Mesendoderm (in vitro differentiated cells): Measurements from ENCODE around the gene RTTN.

Experiments
- DNase-seq: peaks from one replicate; pipeline ENCODE4 v3.0.0; 2013
- H2AK5ac ChIP-seq: 2 replicates; pipeline ENCODE4 v1.6.1; 2013; ENCODE audit warnings: low read length, inconsistent platforms
- H2BK120ac ChIP-seq: 2 replicates; pipeline ENCODE4 v1.6.1; 2013; ENCODE audit warnings: low read depth, mild to moderate bottlenecking, low read length, moderate library complexity, mixed read lengths
- H2BK15ac ChIP-seq: replicated peaks from 2 replicates; pipeline ENCODE4 v1.6.1; 2013; ENCODE audit warnings: low read depth, mild to moderate bottlenecking, moderate library complexity
- H2BK5ac ChIP-seq: 2 replicates; pipeline ENCODE4 v1.6.1; 2013; ENCODE audit warnings: low read length, inconsistent platforms
- H3K18ac ChIP-seq: 2 replicates; pipeline ENCODE4 v1.6.1; 2013; ENCODE audit warnings: mild to moderate bottlenecking, low read length, mixed read lengths
- H3K23ac ChIP-seq: one replicate; pipeline ENCODE4 v1.6.1; 2013; ENCODE audit warnings: low read length
- H3K27ac ChIP-seq: 2 replicates; pipeline ENCODE4 v1.5.1; 2013; ENCODE audit warnings: low read depth, mild to moderate bottlenecking, inconsistent platforms, low read length, moderate library complexity
- H3K27me3 ChIP-seq: 2 replicates; pipeline ENCODE4 v1.6.1; 2013; ENCODE audit warnings: low read length, control low read depth, mild to moderate bottlenecking, inconsistent platforms; ENCODE audit not compliant: insufficient read depth, poor library complexity
- H3K36me3 ChIP-seq: 2 replicates; pipeline ENCODE4 v1.6.1; 2013; ENCODE audit warnings: low read length, inconsistent platforms; ENCODE audit not compliant: control insufficient read depth, insufficient read depth
- H3K4ac ChIP-seq: one replicate; pipeline ENCODE4 v1.6.1; 2013; ENCODE audit warnings: low read depth, mild to moderate bottlenecking, low read length, moderate library complexity
- H3K4me1 ChIP-seq: 2 replicates; pipeline ENCODE4 v1.6.1; 2013; ENCODE audit warnings: low read depth, low read length, inconsistent platforms; ENCODE audit not compliant: control insufficient read depth
- H3K4me2 ChIP-seq: 2 replicates; pipeline ENCODE4 v1.6.1; 2013; ENCODE audit warnings: low read length
- H3K4me3 ChIP-seq: 2 replicates; pipeline ENCODE4 v1.5.1; 2013; ENCODE audit warnings: mild to moderate bottlenecking, low read length
- H3K56ac ChIP-seq: one replicate; pipeline ENCODE4 v1.6.1; 2013; ENCODE audit warnings: low read length
- H3K79me1 ChIP-seq: 2 replicates; pipeline ENCODE4 v1.6.1; 2013; ENCODE audit warnings: low read length, inconsistent platforms
- H3K79me2 ChIP-seq: 2 replicates; pipeline ENCODE4 v1.6.1; 2013; ENCODE audit warnings: mild to moderate bottlenecking, low read length; ENCODE audit not compliant: control insufficient read depth, insufficient read depth
- H3K9ac ChIP-seq: 2 replicates; pipeline ENCODE4 v1.6.1; 2013; ENCODE audit warnings: low read length, inconsistent platforms
- H4K5ac ChIP-seq: one replicate; pipeline ENCODE4 v1.6.1; 2013; ENCODE audit warnings: low read length
- H4K8ac ChIP-seq: one replicate; pipeline ENCODE4 v1.6.1; 2013; ENCODE audit warnings: low read depth, mild to moderate bottlenecking, control low read depth, low read length, moderate library complexity
- WGBS: extraction: QIAGEN DNeasy Blood & Tissue Kit; methylation state at CpG from one replicate; pipeline ENCODE4 v1.1.7; 2013; ENCODE audit warnings: low lambda C conversion rate, missing lambda C conversion rate; ENCODE audit not compliant: insufficient coverage; ENCODE audit errors: extremely low coverage; 5-methylcytosine and 5-hydroxymethylcytosine counted together

RTTN gene

DNA sequence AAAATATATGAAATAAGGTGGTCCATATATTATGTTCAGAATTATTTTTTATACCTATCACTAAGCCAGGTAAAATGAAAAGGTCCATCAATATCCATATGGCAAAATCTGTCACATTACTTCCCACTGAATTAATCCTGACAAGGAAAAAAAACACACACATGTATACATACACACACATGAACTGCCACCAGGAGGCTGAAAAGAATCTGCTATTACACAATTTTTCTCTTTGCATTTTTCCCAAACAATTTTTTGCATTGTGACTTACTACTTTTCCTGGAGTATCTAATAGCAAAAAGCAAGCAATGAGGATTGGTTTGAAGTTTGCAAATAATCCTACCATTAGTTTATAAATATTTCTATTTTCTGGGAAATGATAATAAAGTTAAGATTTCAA lies 129.6 kb downstream of the RTTN start:
- Histone ChIP-seq H3K27ac (no peak overlapping the region), H3K27me3 (no peaks in the 10 kb centered on the region), H3K23ac (no peak overlapping the region), H3K18ac (no peak overlapping the region), H4K5ac (no peak overlapping the region), H3K4me1 (no peaks in the 10 kb centered on the region), H2BK5ac (no peak overlapping the region), H3K36me3 (no peaks in the 10 kb centered on the region), H3K56ac (no peak overlapping the region), H3K79me2 (no peaks in the 10 kb centered on the region), H3K9ac (no peak overlapping the region), H3K4me3 (no peak overlapping the region), H3K79me1 (no peaks in the 10 kb centered on the region), H2BK15ac (no peak overlapping the region), H3K4me2 (no peak overlapping the region), H3K4ac (no peak overlapping the region), H4K8ac (no peak overlapping the region), H2BK120ac (no peak overlapping the region), H2AK5ac (no peak overlapping the region)
- DNase-seq = no peak

DNA sequence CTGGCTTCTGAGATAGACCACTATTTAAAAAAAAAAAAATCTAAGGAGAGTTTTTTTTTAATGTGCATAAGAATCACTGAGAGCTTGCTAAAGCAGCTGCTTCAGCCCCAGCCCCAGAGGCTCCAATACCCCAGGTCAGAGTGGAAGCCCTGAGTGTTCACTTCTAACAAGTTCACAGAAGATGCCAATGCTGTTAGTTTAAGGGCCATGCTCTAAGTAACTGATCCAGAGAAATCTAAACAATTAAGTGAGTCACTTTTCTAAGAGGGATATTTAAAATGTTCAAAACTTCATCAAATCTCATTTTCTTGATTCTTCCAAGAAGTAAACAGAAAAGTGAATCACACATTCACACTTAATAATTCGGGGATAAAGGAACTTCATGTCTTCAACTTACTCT lies 131.4 kb downstream of the RTTN start:
- Histone ChIP-seq H4K5ac (no peak overlapping the region), H3K27me3 (no peaks in the 10 kb centered on the region), H2BK15ac (no peak overlapping the region), H3K4me2 (no peak overlapping the region), H3K79me2 (no peaks in the 10 kb centered on the region), H3K79me1 (no peaks in the 10 kb centered on the region), H3K4ac (no peak overlapping the region), H3K56ac (no peak overlapping the region), H2BK120ac (no peak overlapping the region), H3K4me3 (no peak overlapping the region), H3K27ac (no peak overlapping the region), H3K36me3 (no peaks in the 10 kb centered on the region), H3K23ac (no peak overlapping the region), H2BK5ac (no peak overlapping the region), H3K4me1 (no peaks in the 10 kb centered on the region), H4K8ac (no peak overlapping the region), H2AK5ac (no peak overlapping the region), H3K18ac (no peak overlapping the region), H3K9ac (no peak overlapping the region)
- no peak for DNase-seq
- WGBS = no CpG with 5 or more reads among the region's 1 CpG

DNA sequence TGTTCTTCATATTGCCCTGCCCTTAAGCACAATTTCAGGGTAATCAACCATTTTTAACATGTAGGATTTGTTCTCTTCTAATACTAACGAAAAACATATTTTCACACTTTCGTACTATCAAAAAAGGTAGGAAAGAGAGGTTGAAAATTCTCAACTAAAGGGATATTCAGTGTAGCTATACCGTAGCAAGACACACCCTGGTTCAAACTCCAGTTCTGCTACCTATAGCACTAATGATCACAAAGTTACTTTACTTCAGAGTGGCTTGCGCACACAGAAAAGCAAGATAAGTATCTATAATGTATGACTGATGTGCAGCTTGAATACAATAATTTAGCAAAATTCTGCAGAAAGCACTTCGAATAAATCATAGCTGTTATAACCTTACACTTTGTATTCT lies 132.1 kb downstream of the RTTN start:
- WGBS = 100% methylated on average over 2 of the region's 5 CpGs
- H3K79me1 ChIP-seq = no peaks in the 10 kb centered on the region

DNA sequence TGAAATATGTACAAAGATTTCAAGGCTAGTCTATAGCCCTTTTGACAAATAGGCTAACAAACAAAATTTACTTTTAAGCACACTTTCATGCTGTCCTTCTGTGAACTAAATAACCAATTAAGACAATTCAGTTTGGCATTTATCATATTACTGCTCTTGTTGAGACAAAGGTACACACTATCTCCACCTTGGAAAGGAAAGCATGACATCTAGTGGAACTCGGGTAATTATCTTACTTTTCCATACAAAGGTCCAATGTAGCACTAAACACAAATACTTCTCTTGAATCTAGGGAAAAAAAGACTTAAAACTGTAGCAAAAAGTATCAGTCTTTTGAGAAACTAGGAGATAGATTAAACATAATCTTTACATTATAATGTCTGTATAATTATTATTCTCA lies 132.8 kb downstream of the RTTN start:
- no peaks in the 10 kb centered on the region for H3K27me3 ChIP-seq
- no peaks in the 10 kb centered on the region for H3K79me1 ChIP-seq
- H3K23ac ChIP-seq = no peak overlapping the region
- no peak overlapping the region for H3K27ac ChIP-seq
- H3K4me3 ChIP-seq = no peak overlapping the region
- no peak overlapping the region for H2BK120ac ChIP-seq
- H3K4me1 ChIP-seq = no peaks in the 10 kb centered on the region
- H3K4me2 ChIP-seq = no peak overlapping the region
- no peak overlapping the region for H4K8ac ChIP-seq
- no peak overlapping the region for H4K5ac ChIP-seq
- no peak overlapping the region for H3K56ac ChIP-seq
- no peak overlapping the region for H2BK15ac ChIP-seq
- H3K4ac ChIP-seq = no peak overlapping the region
- no peak overlapping the region for H3K18ac ChIP-seq
- peak; percentile 31 for DNase-seq
- H3K36me3 ChIP-seq = no peaks in the 10 kb centered on the region
- H2BK5ac ChIP-seq = no peak overlapping the region
- H2AK5ac ChIP-seq = no peak overlapping the region
- no CpG with 5 or more reads among the region's 1 CpG for WGBS
- H3K9ac ChIP-seq = no peak overlapping the region
- H3K79me2 ChIP-seq = no peaks in the 10 kb centered on the region

More for the DNA sequence above, 132.1 kb downstream of the RTTN start:
- no peak overlapping the region for H3K4ac ChIP-seq
- H2BK15ac ChIP-seq = no peak overlapping the region
- H3K27me3 ChIP-seq = no peaks in the 10 kb centered on the region
- H2AK5ac ChIP-seq = no peak overlapping the region
- H3K56ac ChIP-seq = no peak overlapping the region
- no peaks in the 10 kb centered on the region for H3K79me2 ChIP-seq
- H3K18ac ChIP-seq = no peak overlapping the region
- H2BK120ac ChIP-seq = no peak overlapping the region
- no peak for DNase-seq
- no peaks in the 10 kb centered on the region for H3K36me3 ChIP-seq
- H3K23ac ChIP-seq = no peak overlapping the region
- no peak overlapping the region for H4K8ac ChIP-seq
- H3K9ac ChIP-seq = no peak overlapping the region
- H3K4me3 ChIP-seq = no peak overlapping the region
- H3K4me2 ChIP-seq = no peak overlapping the region
- no peak overlapping the region for H4K5ac ChIP-seq
- no peak overlapping the region for H3K27ac ChIP-seq
- no peak overlapping the region for H2BK5ac ChIP-seq
- H3K4me1 ChIP-seq = no peaks in the 10 kb centered on the region

DNA sequence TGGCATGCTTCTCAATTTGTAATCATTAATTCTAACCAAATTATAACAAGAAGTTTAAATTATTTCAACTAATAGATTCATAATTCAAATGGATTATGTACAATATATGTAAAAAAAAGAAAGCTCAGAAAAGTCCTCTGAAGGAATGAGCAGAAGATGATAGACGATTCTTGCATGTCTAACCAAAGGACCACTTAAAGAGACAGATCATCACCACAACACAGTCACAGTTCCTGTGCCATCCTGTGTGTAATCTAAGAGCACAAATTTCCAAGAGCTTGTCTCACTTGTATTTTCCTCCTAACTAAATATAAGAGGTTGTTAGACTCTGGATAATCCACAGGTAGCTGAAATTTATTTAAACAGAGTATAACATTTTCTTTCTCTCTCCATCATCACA lies 135.5 kb downstream of the RTTN start:
- no peaks in the 10 kb centered on the region for H3K4me1 ChIP-seq
- H3K9ac ChIP-seq = no peak overlapping the region
- no peaks in the 10 kb centered on the region for H3K79me1 ChIP-seq
- no peak overlapping the region for H3K4me2 ChIP-seq
- no peak for DNase-seq
- H2BK15ac ChIP-seq = no peak overlapping the region
- H3K56ac ChIP-seq = no peak overlapping the region
- no peak overlapping the region for H3K4me3 ChIP-seq
- no peak overlapping the region for H2AK5ac ChIP-seq
- H3K27me3 ChIP-seq = no peaks in the 10 kb centered on the region
- no peak overlapping the region for H3K4ac ChIP-seq
- no peak overlapping the region for H3K27ac ChIP-seq
- H3K36me3 ChIP-seq = no peaks in the 10 kb centered on the region
- H4K8ac ChIP-seq = no peak overlapping the region
- no CpG with 5 or more reads among the region's 1 CpG for WGBS
- H3K23ac ChIP-seq = no peak overlapping the region
- no peak overlapping the region for H3K18ac ChIP-seq
- H2BK120ac ChIP-seq = no peak overlapping the region
- no peak overlapping the region for H2BK5ac ChIP-seq
- H4K5ac ChIP-seq = no peak overlapping the region
- H3K79me2 ChIP-seq = no peaks in the 10 kb centered on the region

DNA sequence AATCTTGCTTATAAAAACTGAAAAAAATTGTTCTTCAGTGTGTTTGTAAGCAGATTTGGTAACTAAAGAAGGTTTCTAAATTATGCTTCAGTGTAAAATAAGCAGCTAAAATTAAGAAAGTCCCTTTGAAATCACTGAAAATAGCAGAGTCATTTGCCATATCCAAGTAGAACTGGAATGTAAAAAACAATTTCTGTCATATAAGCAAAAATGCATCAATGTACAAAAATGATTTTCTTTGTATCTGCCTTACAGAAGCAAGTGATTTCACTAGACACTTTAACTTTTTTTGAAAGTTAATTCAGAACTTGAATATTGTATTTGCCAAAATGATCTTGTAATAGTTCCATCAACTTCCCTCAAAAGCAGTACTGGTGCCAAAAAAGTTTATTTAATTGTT lies 136.1 kb downstream of the RTTN start:
- H3K36me3 ChIP-seq = no peaks in the 10 kb centered on the region
- no peak overlapping the region for H3K9ac ChIP-seq
- no peak overlapping the region for H2AK5ac ChIP-seq
- H3K4me3 ChIP-seq = no peak overlapping the region
- H3K79me1 ChIP-seq = no peaks in the 10 kb centered on the region
- DNase-seq = no peak
- no peaks in the 10 kb centered on the region for H3K4me1 ChIP-seq
- H3K56ac ChIP-seq = no peak overlapping the region
- H4K8ac ChIP-seq = no peak overlapping the region
- no peak overlapping the region for H2BK15ac ChIP-seq
- no peak overlapping the region for H2BK5ac ChIP-seq
- H3K79me2 ChIP-seq = no peaks in the 10 kb centered on the region
- no peak overlapping the region for H3K4me2 ChIP-seq
- H3K18ac ChIP-seq = no peak overlapping the region
- no peak overlapping the region for H2BK120ac ChIP-seq
- H3K4ac ChIP-seq = no peak overlapping the region
- H3K27ac ChIP-seq = no peak overlapping the region
- no peak overlapping the region for H3K23ac ChIP-seq
- no peaks in the 10 kb centered on the region for H3K27me3 ChIP-seq
- no peak overlapping the region for H4K5ac ChIP-seq
